Brain microvascular endothelial cell (primary cell): ENCODE data around the gene LTF.

Experiments used
- DNase-seq: peaks from one replicate; pipeline ENCODE4 v3.0.0-alpha.2; 2020
- H3K27ac ChIP-seq: fragments of 250-450 bp; sonication (Bioruptor Pico); 2 replicates; pipeline ENCODE4 v1.5.1; 2020; ENCODE audit warnings: mild to moderate bottlenecking, moderate library complexity
- H3K27me3 ChIP-seq: fragments of 250-450 bp; sonication (Bioruptor Pico); replicated peaks from 2 replicates; pipeline ENCODE4 v1.5.1; 2020; ENCODE audit warnings: mild to moderate bottlenecking
- H3K36me3 ChIP-seq: fragments of 250-450 bp; sonication (Bioruptor Pico); replicated peaks from 2 replicates; pipeline ENCODE4 v1.5.1; 2020; ENCODE audit warnings: mild to moderate bottlenecking
- H3K4me3 ChIP-seq: 2 replicates; pipeline ENCODE4 v1.5.1; 2011; ENCODE audit warnings: low read depth, mild to moderate bottlenecking, control low read depth, low read length, moderate library complexity
- in situ Hi-C: cut with HindIII; loops from 2 replicates; pipeline ENCODE4 v1.10.0; 2017; ENCODE audit warnings: low sequenced_read_pairs, low pct_ligation_motif_present
- TF ChIP-seq, protein P1 (sequence below): IDR thresholded peaks from 2 replicates; pipeline ENCODE4 v1.5.1; 2011; ENCODE audit warnings: low read depth, mild to moderate bottlenecking, moderate library complexity, low read length, control low read depth, inconsistent platforms; ENCODE audit errors: missing control alignments

The LTF gene

DNA sequence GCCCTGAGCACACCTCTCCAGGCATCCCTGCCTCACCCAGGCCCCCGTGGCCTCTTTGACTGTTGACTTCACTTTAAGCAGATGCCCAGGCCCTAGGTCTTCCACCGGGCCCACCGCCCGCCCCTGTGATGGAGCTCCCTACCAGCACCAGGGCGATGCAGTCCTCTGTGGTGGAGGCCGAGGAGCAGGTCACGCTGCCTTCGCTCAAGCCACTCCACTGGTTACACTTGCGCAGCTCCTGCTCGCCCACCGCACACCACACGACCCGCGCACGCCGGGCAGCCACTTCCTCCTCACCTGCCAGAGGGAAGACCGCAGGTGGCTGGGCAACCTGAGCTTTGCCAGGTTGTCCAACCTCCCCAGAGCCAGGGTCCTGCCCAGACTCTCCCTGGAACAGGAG lies 16.0 kb downstream of the LTF start:
- in situ Hi-C loops: no loop called here
- no peaks in the 10 kb centered on the region for H3K36me3 ChIP-seq
- DNase-seq: no peak

DNA sequence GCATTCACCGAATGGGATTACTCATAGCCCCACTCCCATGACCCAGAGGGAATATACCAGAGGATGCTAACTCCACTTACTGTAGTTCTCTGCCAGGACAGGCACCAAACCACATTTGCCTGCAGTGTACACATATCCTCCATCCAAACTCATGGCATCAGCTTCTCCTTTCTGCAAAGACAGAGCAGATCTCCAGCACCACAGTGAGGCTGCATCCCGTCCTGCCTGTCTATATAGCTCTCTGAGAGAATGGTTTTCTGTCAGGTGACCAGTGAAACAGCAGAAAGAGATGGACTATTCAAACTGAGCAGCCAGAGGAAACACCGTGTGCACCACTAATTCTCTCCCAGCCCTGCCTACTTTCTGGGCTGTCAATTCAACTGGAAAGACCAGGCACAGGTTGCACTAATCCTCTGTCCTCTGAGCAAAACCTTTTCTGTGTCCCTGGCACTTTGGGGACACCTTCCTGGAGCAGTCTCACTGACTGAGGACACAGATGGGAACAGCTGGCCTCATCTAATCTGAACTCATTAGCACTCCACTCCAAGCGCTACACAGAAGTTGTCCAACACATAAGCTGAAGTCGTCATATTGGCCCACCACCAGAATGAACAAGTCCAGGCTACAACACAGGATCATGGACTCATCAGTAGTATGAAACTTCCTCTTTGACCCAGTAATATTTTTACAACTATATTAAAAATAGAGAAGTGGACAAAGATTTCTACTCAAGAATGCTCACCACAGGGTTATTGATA lies 17.3 kb downstream of the LTF start:
- no peaks in the 10 kb centered on the region for H3K36me3 ChIP-seq
- no peak overlapping the region for H3K4me3 ChIP-seq
- DNase-seq: no peak
- peaks cover 9% of the 10 kb centered on the region for H3K27me3 ChIP-seq
- no peak overlapping the region for H3K27ac ChIP-seq
- in situ Hi-C loops: no loop called here
- TF ChIP-seq, protein P1, sequence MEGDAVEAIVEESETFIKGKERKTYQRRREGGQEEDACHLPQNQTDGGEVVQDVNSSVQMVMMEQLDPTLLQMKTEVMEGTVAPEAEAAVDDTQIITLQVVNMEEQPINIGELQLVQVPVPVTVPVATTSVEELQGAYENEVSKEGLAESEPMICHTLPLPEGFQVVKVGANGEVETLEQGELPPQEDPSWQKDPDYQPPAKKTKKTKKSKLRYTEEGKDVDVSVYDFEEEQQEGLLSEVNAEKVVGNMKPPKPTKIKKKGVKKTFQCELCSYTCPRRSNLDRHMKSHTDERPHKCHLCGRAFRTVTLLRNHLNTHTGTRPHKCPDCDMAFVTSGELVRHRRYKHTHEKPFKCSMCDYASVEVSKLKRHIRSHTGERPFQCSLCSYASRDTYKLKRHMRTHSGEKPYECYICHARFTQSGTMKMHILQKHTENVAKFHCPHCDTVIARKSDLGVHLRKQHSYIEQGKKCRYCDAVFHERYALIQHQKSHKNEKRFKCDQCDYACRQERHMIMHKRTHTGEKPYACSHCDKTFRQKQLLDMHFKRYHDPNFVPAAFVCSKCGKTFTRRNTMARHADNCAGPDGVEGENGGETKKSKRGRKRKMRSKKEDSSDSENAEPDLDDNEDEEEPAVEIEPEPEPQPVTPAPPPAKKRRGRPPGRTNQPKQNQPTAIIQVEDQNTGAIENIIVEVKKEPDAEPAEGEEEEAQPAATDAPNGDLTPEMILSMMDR: no peak

More for the DNA sequence above, 16.0 kb downstream of the LTF start:
- H3K4me3 ChIP-seq: no peak overlapping the region
- H3K27ac ChIP-seq: no peak overlapping the region
- H3K27me3 ChIP-seq: peaks cover 20% of the 10 kb centered on the region
- TF ChIP-seq, protein P1: no peak

DNA sequence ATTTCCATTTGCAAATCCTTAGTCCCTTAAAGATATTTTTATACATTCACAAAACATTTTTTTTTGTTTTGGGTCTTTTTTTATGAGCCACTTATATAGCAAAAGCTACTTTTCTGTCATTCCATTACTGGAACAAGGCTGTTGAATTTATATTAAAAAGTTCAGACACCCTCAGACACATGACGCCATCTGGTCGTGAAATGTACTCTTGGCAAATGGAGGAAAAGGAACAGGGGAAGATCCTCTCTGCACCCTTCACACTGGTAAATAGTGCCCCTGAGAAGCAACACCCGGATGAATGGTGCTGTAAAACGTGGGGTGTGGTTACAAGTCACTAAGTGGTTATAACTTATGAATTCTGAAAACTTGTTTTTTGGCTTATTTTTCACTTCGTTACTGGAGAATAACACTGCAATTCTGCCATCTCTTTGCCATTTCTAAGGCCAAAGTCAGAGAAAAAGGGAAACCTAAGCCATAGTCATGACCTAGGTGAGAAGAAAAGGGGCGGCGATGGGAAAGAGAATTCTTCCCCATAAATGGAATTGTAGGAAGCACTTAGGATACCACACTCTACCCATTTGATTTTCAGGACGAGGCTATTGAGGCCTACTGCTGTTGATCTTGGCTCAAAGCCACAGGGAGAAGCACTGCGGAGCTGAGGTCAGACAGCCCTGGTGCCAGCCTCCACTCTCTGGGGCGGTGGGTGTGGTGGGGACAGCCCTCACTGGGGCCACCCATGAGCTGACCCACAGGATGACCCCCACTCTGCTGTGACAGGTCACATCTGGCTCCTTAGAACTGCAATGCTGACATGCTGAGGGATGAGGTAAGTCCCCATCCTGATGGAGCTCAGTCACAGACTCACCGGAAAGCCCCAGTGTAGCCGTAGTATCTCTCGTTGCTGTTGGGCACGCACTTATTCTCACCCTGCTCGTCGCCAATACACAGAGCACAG lies 21.9 kb downstream of the LTF start:
- Histone ChIP-seq H3K4me3 (no peak overlapping the region), H3K27me3 (peaks cover 3% of the 10 kb centered on the region), H3K36me3 (no peaks in the 10 kb centered on the region), H3K27ac (no peak overlapping the region)
- in situ Hi-C loops: no loop called here
- peak; percentile 19 for DNase-seq
- TF ChIP-seq, protein P1: peak; percentile 65

DNA sequence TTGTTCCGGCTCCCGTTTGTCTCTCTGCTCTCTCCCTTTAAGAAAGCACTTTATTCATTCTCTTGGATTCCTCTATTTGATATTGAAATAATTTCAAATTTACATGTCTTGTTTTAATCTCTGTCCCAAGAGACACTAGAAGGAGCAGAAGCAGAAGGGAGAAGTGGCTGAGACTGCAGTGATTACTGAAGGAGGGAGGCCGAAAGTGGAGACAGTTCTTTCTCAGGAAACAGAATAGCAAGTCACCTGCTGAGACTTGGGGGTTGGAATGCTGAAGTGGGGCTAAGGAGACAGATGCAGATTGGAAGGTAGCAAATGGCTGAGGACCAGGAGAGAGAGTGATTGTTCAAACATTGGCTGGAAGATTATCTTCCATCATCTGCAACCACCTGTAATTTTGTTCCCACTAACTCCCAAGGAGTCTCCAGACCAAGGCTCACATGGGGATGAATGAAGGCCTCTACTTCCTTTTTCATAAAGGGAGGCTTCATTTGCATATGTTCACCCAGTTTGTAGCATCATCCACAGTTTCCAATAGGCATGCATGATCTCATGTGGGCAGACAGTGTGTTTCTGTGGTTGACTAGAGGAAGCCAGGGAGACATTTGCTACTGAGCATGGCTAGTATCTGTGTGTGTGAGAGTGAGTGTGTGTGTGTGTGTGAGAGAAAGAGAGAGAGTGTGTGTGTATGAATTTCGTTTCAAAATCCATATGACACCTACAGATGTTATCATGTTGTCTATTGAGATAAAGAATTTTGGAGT lies 24.0 kb downstream of the LTF start:
- TF ChIP-seq, protein P1: no peak
- no peak overlapping the region for H3K27ac ChIP-seq
- H3K36me3 ChIP-seq: no peaks in the 10 kb centered on the region
- DNase-seq: no peak
- H3K4me3 ChIP-seq: no peak overlapping the region
- H3K27me3 ChIP-seq: no peaks in the 10 kb centered on the region
- in situ Hi-C loops: no loop called here

DNA sequence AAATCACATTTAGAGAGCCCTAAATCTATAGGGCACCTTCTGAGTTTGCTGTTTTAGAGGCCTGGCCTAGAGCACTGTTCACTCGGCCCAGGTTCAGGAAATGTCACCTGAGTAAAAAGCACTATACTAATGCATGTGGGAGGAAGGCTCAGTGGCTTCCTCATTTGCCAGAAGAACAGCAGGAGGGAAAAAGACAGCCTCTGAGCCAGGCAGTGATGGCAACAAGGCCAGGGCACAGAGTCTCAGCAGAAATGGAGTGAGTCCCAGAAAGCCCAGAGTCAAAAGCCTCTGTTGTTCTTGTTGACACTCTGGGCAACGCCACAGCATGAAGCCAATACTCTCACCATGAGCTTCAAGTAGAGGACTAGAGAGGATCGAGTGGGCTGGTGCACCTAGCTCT lies 25.9 kb downstream of the LTF start:
- DNase-seq: no peak
- TF ChIP-seq, protein P1: no peak
- Histone ChIP-seq H3K4me3 (no peak overlapping the region), H3K27ac (no peak overlapping the region), H3K27me3 (no peaks in the 10 kb centered on the region), H3K36me3 (no peaks in the 10 kb centered on the region)
- in situ Hi-C loops: no loop called here
